Measurements from ENCODE around the gene FLVCR2.

Gene FLVCR2

GRCh38 chr14:75625034-75625433, 46.6 kb downstream of the FLVCR2 start:
- Histone ChIP-seq H3K9me3 (ENCODE audit: control insufficient read depth, low read length) (no peaks in the 10 kb centered on the region), H3K27ac (ENCODE audit: insufficient read depth, low read length, poor library complexity, severe bottlenecking) (no peak overlapping the region), H3K4me3 (ENCODE audit: insufficient read depth, low read depth, low read length, poor library complexity, severe bottlenecking) (no peak overlapping the region), H3K4me1 (ENCODE audit: control insufficient read depth, insufficient read depth, low read length, poor library complexity, severe bottlenecking) (no peaks in the 10 kb centered on the region), H3K36me3 (ENCODE audit: control insufficient read depth, insufficient read depth, low read length) (no peaks in the 10 kb centered on the region), H3K27me3 (replicated peaks; ENCODE audit: control insufficient read depth, insufficient read depth, low read length, poor library complexity, severe bottlenecking) (no peaks in the 10 kb centered on the region)
- DNase-seq = no peak

- Histone ChIP-seq H3K27ac (ENCODE audit: insufficient read depth, low read length, poor library complexity, severe bottlenecking) (no peak overlapping the region), H3K4me3 (ENCODE audit: insufficient read depth, low read depth, low read length, poor library complexity, severe bottlenecking) (no peak overlapping the region), H3K27me3 (replicated peaks; ENCODE audit: control insufficient read depth, insufficient read depth, low read length, poor library complexity, severe bottlenecking) (no peaks in the 10 kb centered on the region), H3K4me1 (ENCODE audit: control insufficient read depth, insufficient read depth, low read length, poor library complexity, severe bottlenecking) (no peaks in the 10 kb centered on the region), H3K9me3 (ENCODE audit: control insufficient read depth, low read length) (no peaks in the 10 kb centered on the region), H3K36me3 (ENCODE audit: control insufficient read depth, insufficient read depth, low read length) (no peaks in the 10 kb centered on the region)
- no peak for DNase-seq
Observed at GRCh38 chr14:75626396-75626795, 48.0 kb downstream of the FLVCR2 start.

- Histone ChIP-seq H3K27me3 (replicated peaks; ENCODE audit: control insufficient read depth, insufficient read depth, low read length, poor library complexity, severe bottlenecking) (no peaks in the 10 kb centered on the region), H3K9me3 (ENCODE audit: control insufficient read depth, low read length) (no peaks in the 10 kb centered on the region), H3K4me3 (ENCODE audit: insufficient read depth, low read depth, low read length, poor library complexity, severe bottlenecking) (no peak overlapping the region), H3K4me1 (ENCODE audit: control insufficient read depth, insufficient read depth, low read length, poor library complexity, severe bottlenecking) (no peaks in the 10 kb centered on the region), H3K27ac (ENCODE audit: insufficient read depth, low read length, poor library complexity, severe bottlenecking) (no peak overlapping the region), H3K36me3 (ENCODE audit: control insufficient read depth, insufficient read depth, low read length) (no peaks in the 10 kb centered on the region)
- no peak for DNase-seq
Observed at GRCh38 chr14:75626863-75627262, 48.4 kb downstream of the FLVCR2 start.

GRCh38 chr14:75627406-75627805, 49.0 kb downstream of the FLVCR2 start:
- H3K36me3 ChIP-seq (ENCODE audit: control insufficient read depth, insufficient read depth, low read length) = no peaks in the 10 kb centered on the region
- H3K4me1 ChIP-seq (ENCODE audit: control insufficient read depth, insufficient read depth, low read length, poor library complexity, severe bottlenecking) = no peaks in the 10 kb centered on the region
- DNase-seq = no peak
- H3K9me3 ChIP-seq (ENCODE audit: control insufficient read depth, low read length) = no peaks in the 10 kb centered on the region
- H3K27me3 ChIP-seq (replicated peaks; ENCODE audit: control insufficient read depth, insufficient read depth, low read length, poor library complexity, severe bottlenecking) = no peaks in the 10 kb centered on the region
- no peak overlapping the region for H3K4me3 ChIP-seq (ENCODE audit: insufficient read depth, low read depth, low read length, poor library complexity, severe bottlenecking)
- H3K27ac ChIP-seq (ENCODE audit: insufficient read depth, low read length, poor library complexity, severe bottlenecking) = no peak overlapping the region

- H3K4me1 ChIP-seq (ENCODE audit: control insufficient read depth, insufficient read depth, low read length, poor library complexity, severe bottlenecking) = no peaks in the 10 kb centered on the region
- no peaks in the 10 kb centered on the region for H3K36me3 ChIP-seq (ENCODE audit: control insufficient read depth, insufficient read depth, low read length)
- H3K9me3 ChIP-seq (ENCODE audit: control insufficient read depth, low read length) = no peaks in the 10 kb centered on the region
- no peak overlapping the region for H3K4me3 ChIP-seq (ENCODE audit: insufficient read depth, low read depth, low read length, poor library complexity, severe bottlenecking)
- H3K27me3 ChIP-seq (replicated peaks; ENCODE audit: control insufficient read depth, insufficient read depth, low read length, poor library complexity, severe bottlenecking) = no peaks in the 10 kb centered on the region
- no peak for DNase-seq
- H3K27ac ChIP-seq (ENCODE audit: insufficient read depth, low read length, poor library complexity, severe bottlenecking) = no peak overlapping the region
Observed at GRCh38 chr14:75628816-75629215, 50.4 kb downstream of the FLVCR2 start.

- H3K9me3 ChIP-seq (ENCODE audit: control insufficient read depth, low read length) = no peaks in the 10 kb centered on the region
- no peak overlapping the region for H3K4me3 ChIP-seq (ENCODE audit: insufficient read depth, low read depth, low read length, poor library complexity, severe bottlenecking)
- DNase-seq = no peak
- no peak overlapping the region for H3K27ac ChIP-seq (ENCODE audit: insufficient read depth, low read length, poor library complexity, severe bottlenecking)
- no peaks in the 10 kb centered on the region for H3K4me1 ChIP-seq (ENCODE audit: control insufficient read depth, insufficient read depth, low read length, poor library complexity, severe bottlenecking)
- H3K27me3 ChIP-seq (replicated peaks; ENCODE audit: control insufficient read depth, insufficient read depth, low read length, poor library complexity, severe bottlenecking) = no peaks in the 10 kb centered on the region
- no peaks in the 10 kb centered on the region for H3K36me3 ChIP-seq (ENCODE audit: control insufficient read depth, insufficient read depth, low read length)
Observed at GRCh38 chr14:75630695-75631452, 52.5 kb downstream of the FLVCR2 start.

GRCh38 chr14:75631453-75631831, 53.0 kb downstream of the FLVCR2 start:
- no peak for DNase-seq
- H3K4me1 ChIP-seq (ENCODE audit: control insufficient read depth, insufficient read depth, low read length, poor library complexity, severe bottlenecking) = no peaks in the 10 kb centered on the region
- H3K4me3 ChIP-seq (ENCODE audit: insufficient read depth, low read depth, low read length, poor library complexity, severe bottlenecking) = no peak overlapping the region
- no peaks in the 10 kb centered on the region for H3K9me3 ChIP-seq (ENCODE audit: control insufficient read depth, low read length)
- no peaks in the 10 kb centered on the region for H3K36me3 ChIP-seq (ENCODE audit: control insufficient read depth, insufficient read depth, low read length)
- no peak overlapping the region for H3K27ac ChIP-seq (ENCODE audit: insufficient read depth, low read length, poor library complexity, severe bottlenecking)
- no peaks in the 10 kb centered on the region for H3K27me3 ChIP-seq (replicated peaks; ENCODE audit: control insufficient read depth, insufficient read depth, low read length, poor library complexity, severe bottlenecking)

- no peak for DNase-seq
- no peaks in the 10 kb centered on the region for H3K36me3 ChIP-seq (ENCODE audit: control insufficient read depth, insufficient read depth, low read length)
- no peak overlapping the region for H3K27ac ChIP-seq (ENCODE audit: insufficient read depth, low read length, poor library complexity, severe bottlenecking)
Observed at GRCh38 chr14:75634848-75635247, 56.4 kb downstream of the FLVCR2 start.

GRCh38 chr14:75636100-75636692, 57.8 kb downstream of the FLVCR2 start:
- Histone ChIP-seq H3K27me3 (replicated peaks; ENCODE audit: control insufficient read depth, insufficient read depth, low read length, poor library complexity, severe bottlenecking) (no peaks in the 10 kb centered on the region), H3K9me3 (ENCODE audit: control insufficient read depth, low read length) (no peaks in the 10 kb centered on the region), H3K4me1 (ENCODE audit: control insufficient read depth, insufficient read depth, low read length, poor library complexity, severe bottlenecking) (no peaks in the 10 kb centered on the region), H3K36me3 (ENCODE audit: control insufficient read depth, insufficient read depth, low read length) (no peaks in the 10 kb centered on the region), H3K4me3 (ENCODE audit: insufficient read depth, low read depth, low read length, poor library complexity, severe bottlenecking) (no peak overlapping the region), H3K27ac (ENCODE audit: insufficient read depth, low read length, poor library complexity, severe bottlenecking) (no peak overlapping the region)
- no peak for DNase-seq

More at GRCh38 chr14:75634848-75635247, 56.4 kb downstream of the FLVCR2 start:
- Histone ChIP-seq H3K4me3 (ENCODE audit: insufficient read depth, low read depth, low read length, poor library complexity, severe bottlenecking) (no peak overlapping the region), H3K27me3 (replicated peaks; ENCODE audit: control insufficient read depth, insufficient read depth, low read length, poor library complexity, severe bottlenecking) (no peaks in the 10 kb centered on the region), H3K9me3 (ENCODE audit: control insufficient read depth, low read length) (no peaks in the 10 kb centered on the region), H3K4me1 (ENCODE audit: control insufficient read depth, insufficient read depth, low read length, poor library complexity, severe bottlenecking) (no peaks in the 10 kb centered on the region)

GRCh38 chr14:75640876-75641275, 62.5 kb downstream of the FLVCR2 start:
- Histone ChIP-seq H3K9me3 (ENCODE audit: control insufficient read depth, low read length) (no peaks in the 10 kb centered on the region), H3K4me3 (ENCODE audit: insufficient read depth, low read depth, low read length, poor library complexity, severe bottlenecking) (no peak overlapping the region), H3K4me1 (ENCODE audit: control insufficient read depth, insufficient read depth, low read length, poor library complexity, severe bottlenecking) (no peaks in the 10 kb centered on the region), H3K36me3 (ENCODE audit: control insufficient read depth, insufficient read depth, low read length) (no peaks in the 10 kb centered on the region), H3K27ac (ENCODE audit: insufficient read depth, low read length, poor library complexity, severe bottlenecking) (no peak overlapping the region), H3K27me3 (replicated peaks; ENCODE audit: control insufficient read depth, insufficient read depth, low read length, poor library complexity, severe bottlenecking) (no peaks in the 10 kb centered on the region)
- DNase-seq = no peak
